ENCODE data around the gene C10orf53. TPM values are rescaled to one million over a fixed set of nuclear protein-coding genes. Genes with fewer than 3 reads are reported as not detected.

The C10orf53 gene
- total and polyA plus RNA-seq, 4 experiments from 2014 or later: not detected

- H3K36me3 ChIP-seq (ENCODE audit: insufficient read depth, low read length): no peaks in the 10 kb centered on the region
- ChIA-PET POLR2A (ENCODE audit: partially characterized antibody) (no interaction called here), CTCF (ENCODE audit: partially characterized antibody) (no interaction called here)
- DNase-seq: no peak
- no peak overlapping the region for H3K27ac ChIP-seq (ENCODE audit: low read depth, low read length)
- no peaks in the 10 kb centered on the region for H3K9me3 ChIP-seq (ENCODE audit: control insufficient read depth in 1 of 2, low read length in 2 of 2)
- Mint-ChIP-seq H3K27ac (no peak overlapping the region), H3K9me3 (peaks cover 0 to 1% (median 0%) of the 10 kb centered on the region in 8 donors), H3K36me3 (no peaks in the 10 kb centered on the region), H3K27me3 (peaks cover 0 to 2% of the 10 kb centered on the region in 2 donors), H3K4me1 (peaks cover 0 to 1% (median 0%) of the 10 kb centered on the region in 4 donors), H3K4me3 (no peak overlapping the region)
- no peak overlapping the region for H3K4me3 ChIP-seq (ENCODE audit: low read length in 2 of 2)
- H3K4me1 ChIP-seq (ENCODE audit: insufficient read depth, low read length): no peaks in the 10 kb centered on the region
- no peaks in the 10 kb centered on the region for H3K27me3 ChIP-seq (ENCODE audit: insufficient read depth, low read length)
- intact Hi-C loops (cut with micrococcal nuclease): no loop called here
Measured at GRCh38 chr10:49745756-49746155, 66.3 kb downstream of the C10orf53 start.

- H3K4me3 Mint-ChIP-seq: no peak overlapping the region
- POLR2A ChIA-PET (ENCODE audit: partially characterized antibody): no interaction called here
- H3K9me3 Mint-ChIP-seq: no peaks in the 10 kb centered on the region
- no peak overlapping the region for H3K4me3 ChIP-seq (ENCODE audit: low read length in 2 of 2)
- H3K36me3 ChIP-seq (ENCODE audit: insufficient read depth, low read length): no peaks in the 10 kb centered on the region
- intact Hi-C loops (cut with micrococcal nuclease): no loop called here
- no peaks in the 10 kb centered on the region for H3K27me3 ChIP-seq (ENCODE audit: insufficient read depth, low read length)
- CTCF ChIA-PET (ENCODE audit: partially characterized antibody): no interaction called here
- H3K4me1 Mint-ChIP-seq: no peaks in the 10 kb centered on the region
- H3K27ac Mint-ChIP-seq: no peak overlapping the region
- peaks cover 2 to 4% of the 10 kb centered on the region in 2 donors for H3K27me3 Mint-ChIP-seq
- H3K4me1 ChIP-seq (ENCODE audit: insufficient read depth, low read length): no peaks in the 10 kb centered on the region
- H3K36me3 Mint-ChIP-seq: no peaks in the 10 kb centered on the region
- DNase-seq: no peak
- no peak overlapping the region for H3K27ac ChIP-seq (ENCODE audit: low read depth, low read length)
- no peaks in the 10 kb centered on the region for H3K9me3 ChIP-seq (ENCODE audit: control insufficient read depth in 1 of 2, low read length in 2 of 2)
Measured at GRCh38 chr10:49746626-49747302, 67.3 kb downstream of the C10orf53 start.

Other genes starting within 250 kb of the C10orf53 start
- gene ERCC6, start 140.5 kb upstream of the C10orf53 start, total RNA-seq: 10 to 100 TPM; 46.0 to 46.7 TPM
- gene ERCC6, start 140.5 kb upstream of the C10orf53 start, polyA plus RNA-seq: 10 to 100 TPM in 1 of 2 donors, 1 to 10 TPM in 1; 7.3 to 10.1 TPM
- not detected for gene SLC18A3, start 69.3 kb upstream of the C10orf53 start, total RNA-seq
- gene SLC18A3, start 69.3 kb upstream of the C10orf53 start, polyA plus RNA-seq: not detected
- gene CHAT, start 65.6 kb upstream of the C10orf53 start, total RNA-seq: not detected
- not detected for gene CHAT, start 65.6 kb upstream of the C10orf53 start, polyA plus RNA-seq
- gene OGDHL, start 82.7 kb downstream of the C10orf53 start, total RNA-seq: not detected
- not detected for gene OGDHL, start 82.7 kb downstream of the C10orf53 start, polyA plus RNA-seq

All from CD4-positive, alpha-beta memory T cell (primary cell).